DMS53 (cell line): ENCODE data around the gene GPSM3.
"Not testable (repeated sequence)": the region's sequence is repeated elsewhere in the genome, so short reads cannot be mapped to it uniquely, and the experiment has no call there.

Source experiments
- DNase-seq: peaks from one replicate; lab custom pipeline; 2025; lab: John Stamatoyannopoulos, UW

GPSM3 gene

GRCh38 chr6:32202186-32202585, 9.7 kb upstream of the GPSM3 start:
- no peak for DNase-seq

- DNase-seq, result no peak
These were observed 8.4 kb upstream of the GPSM3 start for GRCh38 chr6:32200711-32201475.

GRCh38 chr6:32198866-32199265, 6.4 kb upstream of the GPSM3 start:
- no peak for DNase-seq

GRCh38 chr6:32198345-32198696, 5.9 kb upstream of the GPSM3 start:
- DNase-seq, result no peak

- DNase-seq, result peak; percentile 66
These were observed 4.5 kb upstream of the GPSM3 start for GRCh38 chr6:32196682-32197616.

- peak; percentile 91 for DNase-seq
These were observed 3.6 kb upstream of the GPSM3 start for GRCh38 chr6:32195902-32196681.

- peak; percentile 100 for DNase-seq
These were observed 3.1 kb upstream of the GPSM3 start for GRCh38 chr6:32195652-32195901.

GRCh38 chr6:32194825-32195651, 2.6 kb upstream of the GPSM3 start:
- DNase-seq, result peak; percentile 61

GRCh38 chr6:32194388-32194787, 1.9 kb upstream of the GPSM3 start:
- DNase-seq, result no peak

GRCh38 chr6:32193096-32193495, 653 bp upstream of the GPSM3 start:
- not testable (repeated sequence) for DNase-seq

- DNase-seq, result no peak
These were observed 491 bp downstream of the GPSM3 start for GRCh38 chr6:32191696-32192607.

GRCh38 chr6:32190911-32191677, 1.3 kb downstream of the GPSM3 start:
- DNase-seq, result no peak

GRCh38 chr6:32190054-32190851, 2.2 kb downstream of the GPSM3 start, which contains the start of gene PBX2:
Gene PBX2 (minus strand): TSS chr6:32190202. CDS start chr6:32189915, 287 bp downstream.
- peak; percentile 81 for DNase-seq

- DNase-seq, result no peak
These were observed 2.7 kb downstream of the GPSM3 start for GRCh38 chr6:32189742-32190053.

GRCh38 chr6:32189069-32189741, 3.2 kb downstream of the GPSM3 start:
- DNase-seq, result no peak

- DNase-seq, result no peak
These were observed 3.9 kb downstream of the GPSM3 start for GRCh38 chr6:32188381-32189068.

- DNase-seq, result not testable (repeated sequence)
These were observed 4.6 kb downstream of the GPSM3 start for GRCh38 chr6:32187725-32188380.
